Astrocyte (in vitro differentiated cells and primary cell): ENCODE data around the gene ABI2.

Experiments used
- CTCF ChIP-seq: IDR thresholded peaks from 2 replicates; pipeline ENCODE4 v1.5.1; 2011; ENCODE audit warnings: low read depth, mild to moderate bottlenecking, inconsistent platforms, low read length, moderate library complexity; ENCODE audit not compliant: insufficient read depth
- EZH2 ChIP-seq: IDR thresholded peaks from 2 replicates; pipeline ENCODE4 v1.6.1; 2012; ENCODE audit warnings: mild to moderate bottlenecking, low read length, inconsistent platforms; ENCODE audit not compliant: insufficient read depth

- TF ChIP-seq EZH2 (no peak), CTCF (no peak)
Observed at GRCh38 chr2:203446780-203447179, 118.6 kb downstream of the ABI2 start.
